Activated CD4-positive, alpha-beta T cell treated with anti-CD3 and anti-CD28 coated beads for 24 hours (primary cell): ENCODE results near the gene TOPORS.

Experiments
- DNase-seq, 2 donors: peaks; one replicate each; pipeline ENCODE4 v3.0.0-alpha.2; 2020; ENCODE audit warnings: low read depth in 2 of 2

TOPORS gene

DNA sequence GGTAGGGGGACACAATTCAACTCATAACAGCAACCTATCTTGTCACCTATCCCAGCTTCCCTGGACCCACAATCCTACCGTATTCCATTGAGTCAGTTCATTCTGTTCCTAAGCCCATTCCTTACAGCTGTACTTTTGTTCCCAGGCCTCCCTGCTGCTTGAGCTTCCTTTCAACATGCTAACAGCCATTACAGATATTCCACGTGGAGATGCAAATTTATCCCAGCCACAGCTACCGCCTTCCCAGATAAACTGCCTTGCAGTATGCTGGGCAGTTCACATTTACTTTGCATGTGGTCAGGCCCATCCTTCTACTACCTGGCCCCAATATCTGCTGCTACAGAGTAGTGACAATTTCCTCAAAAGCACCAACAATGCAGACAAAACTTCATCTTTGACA, 49.4 kb downstream of the TOPORS start:
- no peak for DNase-seq

GRCh38 chr9:32502464-32502863, 49.9 kb downstream of the TOPORS start:
- no peak for DNase-seq

- DNase-seq: no peak
Measured at GRCh38 chr9:32501868-32502267, 50.5 kb downstream of the TOPORS start.

GRCh38 chr9:32500768-32501167, 51.6 kb downstream of the TOPORS start:
- no peak for DNase-seq

DNA sequence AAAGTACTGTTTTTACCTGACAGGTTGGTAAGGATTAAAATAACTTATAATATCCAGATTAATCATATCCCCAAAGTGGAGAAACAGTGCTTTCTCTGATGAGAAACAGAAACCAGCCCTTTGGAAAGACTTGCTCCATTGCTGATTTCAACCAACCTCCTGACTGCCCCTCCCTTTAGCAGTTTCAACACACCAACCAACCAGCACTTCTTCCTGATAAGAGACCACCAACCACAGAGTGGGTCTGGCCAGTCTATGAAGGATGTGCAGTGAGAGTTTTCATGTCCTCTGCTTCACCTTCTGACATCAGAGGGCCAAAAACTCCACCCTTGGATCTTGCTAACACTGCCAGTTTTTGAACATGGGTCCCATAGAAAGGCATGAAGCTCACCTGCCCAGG, 54.5 kb downstream of the TOPORS start:
- no peak for DNase-seq

DNA sequence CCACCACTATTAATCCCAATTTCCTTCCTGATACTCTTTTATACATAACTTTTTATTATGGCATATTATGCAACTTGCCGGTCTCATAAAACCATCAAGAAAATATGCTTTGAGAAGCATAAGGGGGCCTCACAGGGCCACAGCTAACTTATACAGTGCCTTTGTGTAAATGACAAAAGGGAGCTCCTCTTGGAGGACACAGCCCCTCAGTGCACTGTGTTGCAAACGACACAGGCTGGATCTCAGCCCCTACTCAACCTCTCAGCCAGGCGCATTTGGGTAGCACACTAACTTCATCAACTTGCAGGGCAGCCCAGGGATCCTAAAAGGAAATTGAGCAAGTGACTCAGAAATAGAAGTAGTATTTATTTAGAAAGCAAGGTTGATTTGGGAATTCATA, 61.8 kb downstream of the TOPORS start:
- DNase-seq: no peak
